SK-N-SH (cell line): ENCODE data around the gene MC1R. TPM values are rescaled to one million over a fixed set of nuclear protein-coding genes. Genes with fewer than 3 reads are reported as not detected.

ENCODE experiments used
- CTCF ChIA-PET: fragments of 300-600, 350-600 bp; formaldehyde crosslinking; extraction: SDS; loops from one replicate; lab custom pipeline; 2021; lab: Yijun Ruan, JAX
- POLR2A ChIA-PET: fragments of 350-600 bp; sonication (Branson Sonifier 250); formaldehyde crosslinking; extraction: SDS; loops from one replicate; lab custom pipeline; 2020; ENCODE audit warnings: antibody characterized with exemption, inconsistent platforms; lab: Yijun Ruan, JAX
- DNase-seq: peaks from one replicate; pipeline ENCODE4 v3.0.0; 2012
- H2AFZ ChIP-seq: fragments of 200-600 bp; sonication (generic); 2 replicates; pipeline ENCODE4 v1.8.1; 2016; ENCODE audit warnings: antibody characterized with exemption, mild to moderate bottlenecking, low read depth
- H3F3A ChIP-seq: fragments of 200-600 bp; sonication (generic); replicated peaks from 2 replicates; pipeline ENCODE3; 2016; ENCODE audit warnings: antibody characterized with exemption, mild to moderate bottlenecking; ENCODE audit not compliant: insufficient read depth
- H3K27ac ChIP-seq, 2 experiments: fragments of 200-500 bp in 1 of 2; fragments of 200-600 bp in 1 of 2; sonication (Bioruptor generic) in 1 of 2; sonication (generic), shearing (Covaris generic) in 1 of 2; 2 replicates each; pipeline versions ENCODE4 v1.5.1 to v1.6.1; 2014 to 2016; ENCODE audit warnings: low read depth in 2 of 2, inconsistent platforms in 1 of 2, low read length in 1 of 2, mild to moderate bottlenecking in 1 of 2, mixed read lengths in 1 of 2
- H3K27me3 ChIP-seq: fragments of 200-600 bp; sonication (generic), shearing (Covaris generic); 2 replicates; pipeline ENCODE4 v1.6.1; 2016; ENCODE audit warnings: mixed run types; ENCODE audit not compliant: insufficient read depth
- H3K36me3 ChIP-seq, 2 experiments: fragments of 200-500 bp in 1 of 2; fragments of 200-600 bp in 1 of 2; sonication (Bioruptor generic) in 1 of 2; sonication (generic) in 1 of 2; replicated peaks in 1 of 2; 2 replicates each; pipeline versions ENCODE3 to v1.5.1; 2014 to 2016; ENCODE audit warnings: low read length in 1 of 2, mild to moderate bottlenecking in 1 of 2; ENCODE audit not compliant: insufficient read depth in 2 of 2, control insufficient read depth in 1 of 2
- H3K4me1 ChIP-seq, 2 experiments: fragments of 200-500 bp in 1 of 2; fragments of 200-600 bp in 1 of 2; sonication (Bioruptor generic) in 1 of 2; sonication (generic), shearing (Covaris generic) in 1 of 2; 2 replicates each; pipeline versions ENCODE4 v1.5.1 to v1.6.1; 2014 to 2016; ENCODE audit warnings: low read depth in 1 of 2, low read length in 1 of 2, mixed run types in 1 of 2; ENCODE audit not compliant: insufficient read depth in 2 of 2, control insufficient read depth in 1 of 2
- H3K4me2 ChIP-seq: fragments of 200-600 bp; sonication (generic), shearing (Covaris generic); 2 replicates; pipeline ENCODE4 v1.6.1; 2017; ENCODE audit warnings: mixed run types
- H3K4me3 ChIP-seq, 2 experiments: fragments of 200-500 bp in 1 of 2; fragments of 200-600 bp in 1 of 2; sonication (Bioruptor generic) in 1 of 2; sonication (generic), shearing (Covaris generic) in 1 of 2; 2 replicates each; pipeline versions ENCODE4 v1.5.1 to v1.8.1; 2014 to 2016; ENCODE audit warnings: low read depth in 2 of 2, inconsistent platforms in 1 of 2, low read length in 1 of 2, mild to moderate bottlenecking in 1 of 2, mixed read lengths in 1 of 2, moderate library complexity in 1 of 2
- H3K79me2 ChIP-seq: fragments of 200-600 bp; sonication (generic); 2 replicates; pipeline ENCODE4 v1.8.1; 2017; ENCODE audit warnings: mild to moderate bottlenecking; ENCODE audit not compliant: insufficient read depth
- H3K9ac ChIP-seq: fragments of 200-600 bp; sonication (generic); 2 replicates; pipeline ENCODE4 v1.6.1; 2017; ENCODE audit warnings: mixed run types
- H3K9me2 ChIP-seq: fragments of 200-600 bp; sonication (generic); 2 replicates; pipeline ENCODE4 v1.6.1; 2017; ENCODE audit warnings: mixed run types
- H3K9me3 ChIP-seq: fragments of 200-600 bp; sonication (generic); 2 replicates; pipeline ENCODE4 v1.6.1; 2017; ENCODE audit warnings: mixed run types, mild to moderate bottlenecking, moderate library complexity
- H4K20me1 ChIP-seq: fragments of 200-600 bp; sonication (generic); 2 replicates; pipeline ENCODE4 v1.6.1; 2017; ENCODE audit warnings: mild to moderate bottlenecking, mixed run types; ENCODE audit not compliant: insufficient read depth
- CTCF ChIP-seq: fragments of 200-600 bp; sonication (generic); IDR thresholded peaks from 2 replicates; pipeline ENCODE4 v1.6.1; 2017; ENCODE audit warnings: antibody characterized with exemption, mild to moderate bottlenecking, moderate library complexity
- EP300 ChIP-seq, 2 experiments: IDR thresholded peaks; 2 replicates each; pipeline versions ENCODE4 v1.4.0 to v1.6.1; 2012; ENCODE audit warnings: borderline replicate concordance in 1 of 2, low read depth in 1 of 2, low read length in 1 of 2
- GATA2 ChIP-seq: sonication (generic); formaldehyde crosslinking; IDR thresholded peaks from 2 replicates; pipeline ENCODE4 v1.5.0; 2020; ENCODE audit warnings: mild to moderate bottlenecking, missing genetic modification reagents
- IRF3 ChIP-seq: fragments of 150-350 bp; IDR thresholded peaks from 2 replicates; pipeline ENCODE4 v1.6.1; 2016; ENCODE audit warnings: mild to moderate bottlenecking, low read depth, low read length
- MAX ChIP-seq: IDR thresholded peaks from 2 replicates; pipeline ENCODE4 v1.4.0; 2012; ENCODE audit warnings: low read depth
- RXRA ChIP-seq: IDR thresholded peaks from 2 replicates; pipeline ENCODE4 v1.4.0; 2012; ENCODE audit warnings: low read depth, mild to moderate bottlenecking, borderline replicate concordance
- SIN3A ChIP-seq: IDR thresholded peaks from 2 replicates; pipeline ENCODE4 v1.6.1; 2012; ENCODE audit warnings: low read depth, mild to moderate bottlenecking, low read length, moderate library complexity, borderline replicate concordance
- TAF1 ChIP-seq: IDR thresholded peaks from 2 replicates; pipeline ENCODE4 v1.6.1; 2012; ENCODE audit warnings: low read depth, mild to moderate bottlenecking, low read length, moderate library complexity, borderline replicate concordance
- USF2 ChIP-seq: fragments of 150-350 bp; IDR thresholded peaks from 2 replicates; pipeline ENCODE4 v1.6.1; 2017; ENCODE audit warnings: antibody characterized with exemption, low read length, low read depth, borderline replicate concordance
- ZBTB33 ChIP-seq: IDR thresholded peaks from 2 replicates; pipeline ENCODE4 v1.4.0; 2012; ENCODE audit warnings: low read depth, borderline replicate concordance
- WGBS: methylation state at CpG from one replicate; pipeline ENCODE4 v1.1.6; 2017; ENCODE audit warnings: low lambda C conversion rate; 5-methylcytosine and 5-hydroxymethylcytosine counted together
- polyA plus RNA-seq, 3 experiments: library from polyadenylated mRNA; depleted of rRNA; stranded (reverse); fragments of >200 nt; gene quantifications; 2 replicates each; pipeline ENCODE4 v1.2.3, GENCODE V29; 2012

Gene MC1R
- polyA plus RNA-seq, 1 of the 3 experiments (the other 2 are of a cell fraction): 11.1 TPM

GRCh38 chr16:89890886-89891657 is 27.6 kb upstream of the MC1R start:
- Histone ChIP-seq H3K27ac (no peak overlapping the region), H4K20me1 (0 out of 2 replicates have a peak, but pooled peaks cover 15% of the 10 kb centered on the region), H3K36me3 (peaks cover 43 to 50% of the 10 kb centered on the region in 2 experiments), H3F3A (no peaks in the 10 kb centered on the region), H3K9me2 (no peaks in the 10 kb centered on the region), H3K4me2 (no peak overlapping the region), H2AFZ (no peak overlapping the region), H3K9me3 (no peaks in the 10 kb centered on the region), H3K4me3 (no peak overlapping the region), H3K9ac (no peak overlapping the region), H3K4me1 (no peaks in the 10 kb centered on the region), H3K27me3 (no peaks in the 10 kb centered on the region), H3K79me2 (peaks cover 14% of the 10 kb centered on the region; the same call in 1 of the 2 replicates)
- DNase-seq: no peak
- ChIA-PET POLR2A (interaction anchor here (0.9 kb wide), 1 partner anchor 19 kb away, joined by 3 read pairs; no protein-coding TSS in a partner anchor), CTCF (interaction anchor here (1.0 to 1.4 kb wide), 2 partner anchors 9 to 16 kb away, joined by 3 to 4 read pairs; no protein-coding TSS in a partner anchor)
- TF ChIP-seq ZBTB33 (no peak), CTCF (no peak), TAF1 (no peak), EP300 (IDR thresholded peaks at IDR 0.05; ENCODE audit: borderline replicate concordance in 1 of 2, low read depth in 1 of 2, low read length in 1 of 2) (no peak), SIN3A (no peak), GATA2 (CRISPR knock-in tag) (no peak), RXRA (no peak), USF2 (no peak), IRF3 (no peak), MAX (no peak)
- 90% methylated on average over 8 of the region's 16 CpGs for WGBS
